Vagina (tissue), 2 donors: ENCODE measurements around the gene KRTAP10-8. TPM values are rescaled to one million over a fixed set of nuclear protein-coding genes. Genes with fewer than 3 reads are reported as not detected.
A peak's percentile ranks its signal among the peaks of the same experiment; 100 is the strongest.
"Not testable (repeated sequence)": the region's sequence is repeated elsewhere in the genome, so short reads cannot be mapped to it uniquely, and the experiment has no call there.

Experiments
- DNase-seq, 2 donors: peaks; one replicate each; pipeline ENCODE4 v3.0.0-alpha.2; 2017; ENCODE audit errors: extremely low spot score in 2 of 2
- H3K27ac ChIP-seq: fragments of 200-600 bp; sonication (generic); one replicate; pipeline ENCODE4 v1.5.1; 2019
- H3K27me3 ChIP-seq: fragments of 200-600 bp; sonication (generic); one replicate; pipeline ENCODE4 v1.5.1; 2019
- H3K36me3 ChIP-seq, 2 donors: fragments of 200-600 bp; sonication (generic); one replicate each; pipeline ENCODE4 v1.5.1; 2017 to 2019
- H3K4me1 ChIP-seq: fragments of 200-600 bp; sonication (generic); one replicate; pipeline ENCODE4 v1.5.1; 2019
- H3K4me3 ChIP-seq, 2 donors: fragments of 200-600 bp; sonication (generic); 1 replicate in 1 of 2; 2 replicates in 1 of 2; pipeline ENCODE4 v1.5.1; 2016 to 2019
- H3K9me3 ChIP-seq: fragments of 200-600 bp; sonication (generic); one replicate; pipeline ENCODE4 v1.5.1; 2019
- POLR2A ChIP-seq, 2 donors: fragments of 450-650 bp; IDR thresholded peaks; one replicate each; pipeline ENCODE4 v1.6.1; 2017; ENCODE audit warnings: antibody characterized with exemption in 2 of 2, mild to moderate bottlenecking in 2 of 2, moderate library complexity in 2 of 2
- POLR2AphosphoS5 ChIP-seq, 2 donors: sonication (generic); formaldehyde crosslinking; IDR thresholded peaks; one replicate each; pipeline ENCODE4 v1.9.0; 2017; ENCODE audit warnings: antibody characterized with exemption in 2 of 2, mild to moderate bottlenecking in 2 of 2, low read depth in 1 of 2; ENCODE audit not compliant: insufficient read depth in 1 of 2
- intact Hi-C: fragments of 100-400 bp; cut with DNase I; formaldehyde crosslinking; loops from one replicate; pipeline ENCODE4 v1.15.1; 2023
- total RNA-seq: library from RNA; depleted of rRNA; stranded (reverse); fragments of >200 nt; gene quantifications from one replicate; pipeline ENCODE4 v1.2.3, GENCODE V29; 2016
- TF ChIP-seq, protein P1 (sequence below), 3 experiments: fragments of 450-650 bp in 2 of 3; fragments of 200-600 bp in 1 of 3; sonication (generic) in 1 of 3; IDR thresholded peaks; one replicate each; pipeline ENCODE4 v1.5.1; 2017 to 2019; ENCODE audit warnings: antibody characterized with exemption in 3 of 3, mild to moderate bottlenecking in 2 of 3, moderate library complexity in 2 of 3

KRTAP10-8 gene
- total RNA-seq, 1 donor from 2014 or later, result not detected

DNA sequence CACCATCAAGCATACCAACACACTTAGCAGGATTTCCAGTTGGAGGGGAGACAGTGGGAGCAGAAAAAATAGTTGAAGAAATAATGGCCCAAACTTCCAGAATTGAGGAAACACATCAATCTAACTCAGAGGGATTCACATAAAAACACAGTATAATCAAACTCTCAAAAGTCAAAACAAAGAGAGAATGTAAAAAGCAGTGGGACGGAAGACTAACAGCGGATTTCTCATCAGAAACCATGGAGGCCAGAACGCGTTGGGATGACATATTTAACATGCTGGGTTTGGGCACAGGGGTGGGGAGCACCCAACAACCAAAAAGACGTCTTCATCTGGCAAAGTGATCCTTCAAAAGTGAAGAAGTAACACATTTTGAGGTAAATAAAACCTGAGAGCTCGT is 8.0 kb downstream of the KRTAP10-8 start:
- Histone ChIP-seq H3K27ac (no peak overlapping the region), H3K4me3 (no peak overlapping the region), H3K4me1 (no peaks in the 10 kb centered on the region), H3K9me3 (peaks cover 6% of the 10 kb centered on the region), H3K36me3 (no peaks in the 10 kb centered on the region), H3K27me3 (no peaks in the 10 kb centered on the region)
- intact Hi-C loops, result no loop called here
- TF ChIP-seq, protein P1, sequence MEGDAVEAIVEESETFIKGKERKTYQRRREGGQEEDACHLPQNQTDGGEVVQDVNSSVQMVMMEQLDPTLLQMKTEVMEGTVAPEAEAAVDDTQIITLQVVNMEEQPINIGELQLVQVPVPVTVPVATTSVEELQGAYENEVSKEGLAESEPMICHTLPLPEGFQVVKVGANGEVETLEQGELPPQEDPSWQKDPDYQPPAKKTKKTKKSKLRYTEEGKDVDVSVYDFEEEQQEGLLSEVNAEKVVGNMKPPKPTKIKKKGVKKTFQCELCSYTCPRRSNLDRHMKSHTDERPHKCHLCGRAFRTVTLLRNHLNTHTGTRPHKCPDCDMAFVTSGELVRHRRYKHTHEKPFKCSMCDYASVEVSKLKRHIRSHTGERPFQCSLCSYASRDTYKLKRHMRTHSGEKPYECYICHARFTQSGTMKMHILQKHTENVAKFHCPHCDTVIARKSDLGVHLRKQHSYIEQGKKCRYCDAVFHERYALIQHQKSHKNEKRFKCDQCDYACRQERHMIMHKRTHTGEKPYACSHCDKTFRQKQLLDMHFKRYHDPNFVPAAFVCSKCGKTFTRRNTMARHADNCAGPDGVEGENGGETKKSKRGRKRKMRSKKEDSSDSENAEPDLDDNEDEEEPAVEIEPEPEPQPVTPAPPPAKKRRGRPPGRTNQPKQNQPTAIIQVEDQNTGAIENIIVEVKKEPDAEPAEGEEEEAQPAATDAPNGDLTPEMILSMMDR (IDR thresholded peaks at IDR 0.05), result no peak
- no peak for TF ChIP-seq POLR2AphosphoS5 (IDR thresholded peaks at IDR 0.05; ENCODE audit: insufficient read depth in 1 of 2, low read depth in 1 of 2)
- TF ChIP-seq POLR2A (IDR thresholded peaks at IDR 0.05), result no peak
- DNase-seq, result no peak

DNA sequence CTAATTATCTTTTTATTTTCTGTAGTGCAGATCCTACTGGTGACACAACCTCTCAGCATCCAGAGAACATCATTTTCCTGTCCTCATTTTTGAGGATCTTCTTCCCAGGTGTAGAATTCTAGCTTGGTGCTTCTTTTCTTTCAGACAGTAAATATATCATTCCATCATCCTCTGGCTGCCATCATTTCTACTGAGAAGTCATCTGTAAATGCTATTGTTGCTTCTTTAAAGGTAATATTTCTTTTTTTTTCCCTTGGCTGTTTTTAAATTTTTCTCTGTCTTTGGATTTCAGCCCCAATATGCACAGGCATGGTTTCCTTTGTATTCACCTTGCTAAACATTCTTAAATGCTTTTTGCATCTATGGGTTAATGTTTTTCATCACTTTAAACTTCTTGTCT is 11.7 kb downstream of the KRTAP10-8 start:
- H3K27me3 ChIP-seq, result no peaks in the 10 kb centered on the region
- no peak overlapping the region for H3K27ac ChIP-seq
- intact Hi-C loops, result no loop called here
- DNase-seq, result no peak
- no peak overlapping the region for H3K4me3 ChIP-seq
- TF ChIP-seq, protein P1 (IDR thresholded peaks at IDR 0.05), result no peak
- TF ChIP-seq POLR2AphosphoS5 (IDR thresholded peaks at IDR 0.05; ENCODE audit: insufficient read depth in 1 of 2, low read depth in 1 of 2), result no peak
- TF ChIP-seq POLR2A (IDR thresholded peaks at IDR 0.05), result no peak
- no peaks in the 10 kb centered on the region for H3K4me1 ChIP-seq
- no peaks in the 10 kb centered on the region for H3K36me3 ChIP-seq
- peaks cover 6% of the 10 kb centered on the region for H3K9me3 ChIP-seq

DNA sequence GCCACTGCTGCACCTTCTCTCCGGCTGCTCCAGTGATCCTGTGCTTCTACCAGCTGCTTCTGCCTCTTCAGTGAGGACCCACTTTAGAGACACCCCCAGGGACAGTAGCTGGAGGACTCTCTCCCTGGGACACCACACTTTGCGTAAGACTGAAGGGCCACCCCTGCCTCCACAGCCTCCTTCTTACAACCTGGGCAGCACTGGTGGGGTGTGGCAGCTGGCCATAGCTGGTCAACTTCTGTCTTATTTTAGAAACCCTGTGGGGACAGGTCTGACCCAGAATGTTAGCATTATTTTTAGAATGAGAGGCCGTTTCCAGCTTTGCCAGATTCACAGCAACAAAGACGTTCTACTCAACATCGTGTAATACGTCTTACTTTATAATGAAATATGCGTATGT is 13.9 kb downstream of the KRTAP10-8 start:
- Histone ChIP-seq H3K4me1 (no peaks in the 10 kb centered on the region), H3K9me3 (peaks cover 6% of the 10 kb centered on the region), H3K27me3 (no peaks in the 10 kb centered on the region), H3K27ac (no peak overlapping the region), H3K36me3 (no peaks in the 10 kb centered on the region), H3K4me3 (no peak overlapping the region)
- intact Hi-C loops, result no loop called here
- DNase-seq, result peak in 1 of 2 donors; percentile 44
- TF ChIP-seq, protein P1 (IDR thresholded peaks at IDR 0.05), result no peak
- TF ChIP-seq POLR2AphosphoS5 (IDR thresholded peaks at IDR 0.05; ENCODE audit: insufficient read depth in 1 of 2, low read depth in 1 of 2) (no peak), POLR2A (IDR thresholded peaks at IDR 0.05) (no peak)

DNA sequence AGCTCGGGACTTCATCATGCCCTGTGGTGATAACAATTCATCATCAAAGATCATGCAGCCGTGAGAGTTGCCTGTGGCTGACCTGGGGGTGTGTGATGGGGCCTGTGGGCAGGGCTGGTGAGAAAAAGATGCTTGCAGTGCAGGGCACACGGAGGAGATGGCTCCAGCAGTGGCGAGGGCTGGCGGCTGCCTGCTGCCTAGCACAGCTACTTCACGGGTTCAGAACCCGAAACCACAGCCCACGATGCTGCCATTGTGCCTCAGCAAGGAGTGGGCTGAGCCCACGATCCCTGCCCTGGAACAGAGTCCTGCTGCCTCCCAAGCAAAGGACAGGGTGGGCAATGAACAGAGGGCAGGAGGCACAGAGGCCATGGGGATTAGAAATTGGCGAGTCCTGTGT is 14.4 kb downstream of the KRTAP10-8 start:
- Histone ChIP-seq H3K9me3 (peaks cover 6% of the 10 kb centered on the region), H3K4me3 (no peak overlapping the region), H3K27ac (no peak overlapping the region), H3K4me1 (no peaks in the 10 kb centered on the region), H3K27me3 (no peaks in the 10 kb centered on the region), H3K36me3 (no peaks in the 10 kb centered on the region)
- no peak for DNase-seq
- TF ChIP-seq POLR2A (IDR thresholded peaks at IDR 0.05) (no peak), POLR2AphosphoS5 (IDR thresholded peaks at IDR 0.05; ENCODE audit: insufficient read depth in 1 of 2, low read depth in 1 of 2) (no peak)
- intact Hi-C loops, result no loop called here

DNA sequence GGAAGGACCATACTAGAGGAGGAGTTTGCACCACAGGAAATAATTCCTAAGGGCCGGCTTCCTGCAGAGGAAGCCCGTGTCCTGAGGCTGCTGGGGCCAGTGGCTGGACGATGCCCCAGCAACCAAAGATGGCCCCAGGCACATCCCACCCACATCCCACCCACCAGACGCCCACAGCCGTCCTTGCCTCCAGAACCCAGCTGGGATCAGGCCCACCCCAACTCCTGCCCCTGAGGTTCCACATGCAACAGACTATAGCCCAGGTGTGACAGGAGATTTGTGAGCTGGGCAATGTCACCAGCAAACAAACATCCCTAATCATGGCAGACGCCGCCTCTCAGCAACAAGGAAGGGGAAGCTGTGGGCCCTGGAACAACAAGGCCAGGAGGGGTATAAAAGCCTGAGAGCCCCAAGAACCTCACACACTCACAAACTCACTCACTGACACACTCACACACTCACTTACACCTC is 14.8 kb downstream of the KRTAP10-8 start, which contains the start of gene KRTAP10-9:
Gene KRTAP10-9, plus strand, starts transcription at position 421 of the 471 bp plus-strand sequence. CDS start 79 bp downstream, outside the sequence.
- intact Hi-C loops, result no loop called here
- Histone ChIP-seq H3K4me1 (no peaks in the 10 kb centered on the region), H3K27me3 (no peaks in the 10 kb centered on the region), H3K36me3 (no peaks in the 10 kb centered on the region), H3K9me3 (peaks cover 6% of the 10 kb centered on the region), H3K27ac (no peak within 1 kb of the TSS), H3K4me3 (no peak within 1 kb of the TSS)
- DNase-seq, result no peak
- TF ChIP-seq, protein P1 (IDR thresholded peaks at IDR 0.05), result no peak
- no peak for TF ChIP-seq POLR2A (IDR thresholded peaks at IDR 0.05)
- no peak for TF ChIP-seq POLR2AphosphoS5 (IDR thresholded peaks at IDR 0.05; ENCODE audit: insufficient read depth in 1 of 2, low read depth in 1 of 2)

DNA sequence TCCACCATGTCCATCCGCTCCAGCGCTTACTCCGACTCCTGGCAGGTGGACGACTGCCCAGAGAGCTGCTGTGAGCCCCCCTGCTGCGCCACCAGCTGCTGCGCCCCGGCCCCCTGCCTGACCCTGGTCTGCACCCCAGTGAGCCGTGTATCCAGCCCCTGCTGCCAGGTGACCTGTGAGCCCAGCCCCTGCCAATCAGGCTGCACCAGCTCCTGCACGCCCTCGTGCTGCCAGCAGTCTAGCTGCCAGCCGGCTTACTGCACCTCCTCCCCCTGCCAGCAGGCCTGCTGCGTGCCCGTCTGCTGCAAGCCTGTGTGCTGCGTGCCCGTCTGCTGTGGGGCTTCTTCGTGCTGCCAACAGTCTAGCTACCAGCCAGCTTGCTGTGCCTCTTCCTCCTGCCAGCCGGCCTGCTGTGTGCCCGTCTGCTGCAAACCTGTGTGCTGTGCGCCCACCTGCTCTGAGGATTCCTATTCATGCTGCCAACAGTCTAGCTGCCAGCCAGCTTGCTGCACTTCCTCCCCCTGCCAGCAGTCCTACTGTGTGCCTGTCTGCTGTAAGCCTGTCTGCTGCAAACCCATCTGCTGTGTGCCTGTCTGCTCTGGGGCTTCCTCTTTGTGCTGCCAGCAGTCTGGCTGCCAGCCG is 15.4 kb downstream of the KRTAP10-8 start:
- DNase-seq, result peak in 1 of 2 donors; percentile 29
- H3K9me3 ChIP-seq, H3K27ac ChIP-seq, H3K36me3 ChIP-seq, H3K4me1 ChIP-seq, H3K4me3 ChIP-seq, H3K27me3 ChIP-seq, intact Hi-C loops: not testable (repeated sequence)

DNA sequence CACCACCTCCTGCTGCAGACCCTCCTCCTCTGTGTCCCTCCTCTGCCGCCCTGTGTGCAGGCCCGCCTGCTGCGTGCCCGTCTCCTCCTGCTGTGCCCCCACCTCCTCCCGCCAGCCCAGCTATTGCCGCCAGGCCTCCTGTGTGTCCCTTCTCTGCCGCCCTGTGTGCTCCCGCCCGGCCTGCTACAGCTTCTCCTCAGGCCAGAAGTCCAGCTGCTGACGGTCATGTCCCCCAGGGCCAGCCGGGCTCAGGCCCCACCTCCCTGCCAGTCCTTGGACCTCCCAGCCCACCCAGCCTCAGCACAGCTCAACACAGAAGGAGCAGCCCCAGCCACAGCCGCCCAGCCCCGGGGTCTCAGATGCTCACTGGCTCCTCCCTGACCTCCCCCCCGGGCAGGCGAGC is 16.0 kb downstream of the KRTAP10-8 start:
- H3K27me3 ChIP-seq, H3K27ac ChIP-seq, intact Hi-C loops, H3K4me3 ChIP-seq, H3K4me1 ChIP-seq, H3K36me3 ChIP-seq, H3K9me3 ChIP-seq: not testable (repeated sequence)
- peak in 1 of 2 donors; percentile 58 for DNase-seq
